Hepatocyte (in vitro differentiated cells): Measurements from ENCODE around the gene SETD4. TPM values are rescaled to one million over a fixed set of nuclear protein-coding genes. Genes with fewer than 3 reads are reported as not detected.

Experiments used
- DNase-seq: peaks from one replicate; pipeline ENCODE4 v3.0.0-alpha.2; 2016; ENCODE audit warnings: low spot score
- H2AFZ ChIP-seq: fragments of 200-600 bp; sonication (generic); 2 replicates; pipeline ENCODE4 v1.6.0; 2016; ENCODE audit warnings: antibody characterized with exemption, mild to moderate bottlenecking
- H3K27ac ChIP-seq: fragments of 200-600 bp; sonication (generic); 2 replicates; pipeline ENCODE4 v1.5.1; 2016; ENCODE audit warnings: mild to moderate bottlenecking
- H3K27me3 ChIP-seq: fragments of 200-600 bp; sonication (generic); 2 replicates; pipeline ENCODE4 v1.6.1; 2016
- H3K36me3 ChIP-seq: fragments of 200-600 bp; sonication (generic); replicated peaks from 2 replicates; pipeline ENCODE4 v1.5.1; 2016; ENCODE audit warnings: low read depth; ENCODE audit not compliant: insufficient read depth
- H3K4me1 ChIP-seq: fragments of 200-600 bp; sonication (generic); 2 replicates; pipeline ENCODE4 v1.5.1; 2016; ENCODE audit warnings: mild to moderate bottlenecking, moderate library complexity; ENCODE audit not compliant: insufficient read depth
- H3K4me2 ChIP-seq: fragments of 200-600 bp; sonication (generic); 2 replicates; pipeline ENCODE4 v1.6.0; 2016
- H3K4me3 ChIP-seq: fragments of 200-600 bp; sonication (generic); 2 replicates; pipeline ENCODE4 v1.5.1; 2016; ENCODE audit warnings: mild to moderate bottlenecking
- H3K79me2 ChIP-seq: fragments of 200-600 bp; sonication (generic); 2 replicates; pipeline ENCODE4 v1.6.0; 2017; ENCODE audit warnings: mild to moderate bottlenecking
- H3K9me2 ChIP-seq: fragments of 200-600 bp; sonication (generic); replicated peaks from 2 replicates; pipeline ENCODE4 v1.6.0; 2017; ENCODE audit warnings: mild to moderate bottlenecking; ENCODE audit not compliant: insufficient read depth
- H3K9me3 ChIP-seq: fragments of 200-600 bp; sonication (generic); 2 replicates; pipeline ENCODE4 v1.5.1; 2016; ENCODE audit warnings: low read depth, mild to moderate bottlenecking
- H4K20me1 ChIP-seq: fragments of 200-600 bp; sonication (generic); 2 replicates; pipeline ENCODE4 v1.6.0; 2016; ENCODE audit warnings: mild to moderate bottlenecking; ENCODE audit not compliant: insufficient read depth, poor library complexity, severe bottlenecking
- CTCF ChIP-seq: fragments of 200-600 bp; sonication (generic); IDR thresholded peaks from 2 replicates; pipeline ENCODE4 v1.5.1; 2016; ENCODE audit warnings: antibody characterized with exemption, mild to moderate bottlenecking; ENCODE audit not compliant: poor library complexity
- EZH2 ChIP-seq: fragments of 200-600 bp; sonication (generic); IDR thresholded peaks from 2 replicates; pipeline ENCODE4 v1.6.1; 2016; ENCODE audit warnings: antibody characterized with exemption, mild to moderate bottlenecking, borderline replicate concordance
- EZH2phosphoT487 ChIP-seq: fragments of 200-600 bp; sonication (generic); IDR thresholded peaks from one replicate; pipeline ENCODE4 v1.6.1; 2018; ENCODE audit warnings: antibody characterized with exemption, mild to moderate bottlenecking, low read depth, moderate library complexity; ENCODE audit not compliant: unreplicated experiment, severe bottlenecking
- WGBS: methylation state at CpG from one replicate; pipeline ENCODE4 v1.1.6; 2016; ENCODE audit warnings: low lambda C conversion rate; ENCODE audit errors: missing lambda C conversion rate; 5-methylcytosine and 5-hydroxymethylcytosine counted together
- polyA plus RNA-seq: library from polyadenylated mRNA; unstranded; fragments of >200 nt; fragmentation: Nextera tagmentation; extraction: Ambion mirVana; gene quantifications from 2 replicates; pipeline ENCODE4 v1.2.1, GENCODE V29; 2016
- total RNA-seq: library from RNA; depleted of rRNA; stranded (reverse); fragments of >200 nt; gene quantifications from 2 replicates; pipeline ENCODE4 v1.2.3, GENCODE V29; 2014

The SETD4 gene
- total and polyA plus RNA-seq, 2 experiments from 2014 or later = 13.7 to 16.6 TPM

- no peaks in the 10 kb centered on the region for H3K27me3 ChIP-seq
- H3K79me2 ChIP-seq = no peaks in the 10 kb centered on the region
- WGBS = 8% methylated on average over 61 of the region's 71 CpGs
- peak within 1 kb of the TSS; percentile 72 for H3K27ac ChIP-seq
- H2AFZ ChIP-seq = peak within 1 kb of the TSS; percentile 95
- H3K4me1 ChIP-seq = peaks cover 4% of the 10 kb centered on the region
- H3K9me3 ChIP-seq = peaks cover 7% of the 10 kb centered on the region
- peak within 1 kb of the TSS; percentile 88 for H3K4me2 ChIP-seq
- peak; percentile 90 for DNase-seq
- peak within 1 kb of the TSS; percentile 72 for H3K4me3 ChIP-seq
- TF ChIP-seq EZH2phosphoT487 (no peak), CTCF (no peak), EZH2 (no peak)
- no peaks in the 10 kb centered on the region for H3K9me2 ChIP-seq
- H3K36me3 ChIP-seq = no peaks in the 10 kb centered on the region
- H4K20me1 ChIP-seq = no peaks in the 10 kb centered on the region
Observed at GRCh38 chr21:36069713-36070583, 9.6 kb upstream of the SETD4 start, which contains the start of gene CBR1. TSS of gene CBR1 (plus strand) at chr21:36070024. CDS start at chr21:36070116, 92 bp downstream.

GRCh38 chr21:36068748-36069398 lies 8.5 kb upstream of the SETD4 start:
- no peak for DNase-seq
- 95% methylated on average over 5 of the region's 5 CpGs for WGBS
- H3K9me2 ChIP-seq = no peaks in the 10 kb centered on the region
- H3K4me2 ChIP-seq = no peak overlapping the region
- no peaks in the 10 kb centered on the region for H3K36me3 ChIP-seq
- TF ChIP-seq CTCF (no peak), EZH2phosphoT487 (no peak), EZH2 (no peak)
- H2AFZ ChIP-seq = peak overlapping the region; percentile 95
- H3K9me3 ChIP-seq = peaks cover 7% of the 10 kb centered on the region
- H3K27me3 ChIP-seq = no peaks in the 10 kb centered on the region
- H3K4me3 ChIP-seq = no peak overlapping the region
- H4K20me1 ChIP-seq = no peaks in the 10 kb centered on the region
- peaks cover 4% of the 10 kb centered on the region for H3K4me1 ChIP-seq
- H3K27ac ChIP-seq = peak overlapping the region; percentile 64
- no peaks in the 10 kb centered on the region for H3K79me2 ChIP-seq

GRCh38 chr21:36065497-36066036 lies 5.2 kb upstream of the SETD4 start:
- no peaks in the 10 kb centered on the region for H4K20me1 ChIP-seq
- no peak for TF ChIP-seq EZH2phosphoT487
- no peak for TF ChIP-seq CTCF
- TF ChIP-seq EZH2 = no peak
- H3K79me2 ChIP-seq = no peaks in the 10 kb centered on the region
- WGBS = 54% methylated on average over 3 of the region's 3 CpGs
- no peak overlapping the region for H2AFZ ChIP-seq
- H3K27ac ChIP-seq = peak overlapping the region; percentile 52
- no peak overlapping the region for H3K4me3 ChIP-seq
- H3K4me1 ChIP-seq = no peaks in the 10 kb centered on the region
- no peaks in the 10 kb centered on the region for H3K36me3 ChIP-seq
- no peaks in the 10 kb centered on the region for H3K9me2 ChIP-seq
- DNase-seq = peak; percentile 43
- no peaks in the 10 kb centered on the region for H3K27me3 ChIP-seq
- H3K9me3 ChIP-seq = peaks cover 7% of the 10 kb centered on the region
- H3K4me2 ChIP-seq = peak overlapping the region; percentile 4
